HL-60 (cell line): Measurements from ENCODE around the gene COBLL1.

ENCODE experiments used
- CTCF ChIP-seq: IDR thresholded peaks from one replicate; pipeline ENCODE4 v1.5.1; 2011; ENCODE audit warnings: low read length, control low read depth, inconsistent platforms; ENCODE audit not compliant: insufficient read depth
- GABPA ChIP-seq: IDR thresholded peaks from 2 replicates; pipeline ENCODE4 v1.6.1; 2012; ENCODE audit warnings: low read depth
- POLR2AphosphoS5 ChIP-seq: IDR thresholded peaks from 2 replicates; pipeline ENCODE4 v1.6.1; 2012; ENCODE audit warnings: low read depth
- REST ChIP-seq: IDR thresholded peaks from 2 replicates; pipeline ENCODE4 v1.6.1; 2012; ENCODE audit warnings: low read depth; ENCODE audit not compliant: insufficient replicate concordance
- SPI1 ChIP-seq: IDR thresholded peaks from 2 replicates; pipeline ENCODE4 v1.6.1; 2012; ENCODE audit warnings: low read depth, mild to moderate bottlenecking, borderline replicate concordance

GRCh38 chr2:164879901-164880535 lies 38.4 kb upstream of the COBLL1 start:
- TF ChIP-seq CTCF, result no peak
- no peak for TF ChIP-seq POLR2AphosphoS5
- no peak for TF ChIP-seq GABPA
- no peak for TF ChIP-seq SPI1
- TF ChIP-seq REST, result no peak
